ENCODE results near the gene RPRM. TPM values are rescaled to one million over a fixed set of nuclear protein-coding genes. Genes with fewer than 3 reads are reported as not detected.

RPRM gene
- total and polyA plus RNA-seq, 4 donors: not detected

GRCh38 chr2:153464395-153464794 is 14.2 kb downstream of the RPRM start:
- no peaks in the 10 kb centered on the region for H3K9me3 ChIP-seq (ENCODE audit: control insufficient read depth in 4 of 4, low read length in 3 of 4)
- no peak for DNase-seq (ENCODE audit: low spot score)

GRCh38 chr2:153462338-153462859 is 16.2 kb downstream of the RPRM start:
- H3K9me3 ChIP-seq (ENCODE audit: control insufficient read depth in 4 of 4, low read length in 3 of 4): no peaks in the 10 kb centered on the region
- TF ChIP-seq TAF1 (conservative IDR thresholded peaks at IDR 0.05) (no peak), ZBTB33 (IDR thresholded peaks at IDR 0.05) (no peak), FOXA2 (IDR thresholded peaks at IDR 0.05) (no peak), JUND (IDR thresholded peaks at IDR 0.05) (no peak), NR2F2 (IDR thresholded peaks at IDR 0.05) (no peak), HNF4A (conservative IDR thresholded peaks at IDR 0.05) (no peak), CTCF (IDR thresholded peaks at IDR 0.05; ENCODE audit: low read depth, low read length, missing input control) (no peak), HNF4G (IDR thresholded peaks at IDR 0.05) (no peak), SP1 (IDR thresholded peaks at IDR 0.05) (no peak), GABPA (IDR thresholded peaks at IDR 0.05 in 1 of 2, conservative IDR thresholded peaks at IDR 0.05 in 1 of 2) (no peak), RAD21 (IDR thresholded peaks at IDR 0.05) (no peak), REST (IDR thresholded peaks at IDR 0.05) (no peak)

More at GRCh38 chr2:153464395-153464794, 14.2 kb downstream of the RPRM start:
- Histone ChIP-seq H3K4me1 (ENCODE audit: control insufficient read depth in 4 of 4, insufficient read depth in 4 of 4, low read length in 3 of 4) (no peaks in the 10 kb centered on the region), H3K4me3 (ENCODE audit: low read depth in 1 of 3, low read length in 3 of 3) (no peak overlapping the region), H3K9ac (ENCODE audit: low read depth in 1 of 2, low read length in 2 of 2) (no peak overlapping the region), H3K27ac (ENCODE audit: low read depth in 1 of 2, low read length in 2 of 2) (no peak overlapping the region), H3K27me3 (ENCODE audit: control insufficient read depth in 4 of 4, insufficient read depth in 4 of 4, low read length in 3 of 4) (peaks cover 0 to 10% (median 3%) of the 10 kb centered on the region in 4 donors), H3K36me3 (ENCODE audit: control insufficient read depth in 4 of 4, insufficient read depth in 3 of 4, low read depth in 1 of 4, low read length in 3 of 4) (no peaks in the 10 kb centered on the region)
- TF ChIP-seq FOXA2 (IDR thresholded peaks at IDR 0.05) (no peak), SP1 (IDR thresholded peaks at IDR 0.05) (no peak), YY1 (IDR thresholded peaks at IDR 0.05) (no peak), REST (IDR thresholded peaks at IDR 0.05) (no peak), GABPA (IDR thresholded peaks at IDR 0.05 in 1 of 2, conservative IDR thresholded peaks at IDR 0.05 in 1 of 2) (no peak), ATF3 (IDR thresholded peaks at IDR 0.05) (no peak), MAX (IDR thresholded peaks at IDR 0.05) (no peak), NR2F2 (IDR thresholded peaks at IDR 0.05) (no peak), JUND (IDR thresholded peaks at IDR 0.05) (no peak)
- WGBS: 47% methylated on average over 3 of the region's 3 CpGs

More at GRCh38 chr2:153462338-153462859, 16.2 kb downstream of the RPRM start:
- WGBS: 76% methylated on average over 2 of the region's 2 CpGs
- Histone ChIP-seq H3K27ac (ENCODE audit: low read depth in 1 of 2, low read length in 2 of 2) (no peak overlapping the region), H3K36me3 (ENCODE audit: control insufficient read depth in 4 of 4, insufficient read depth in 3 of 4, low read depth in 1 of 4, low read length in 3 of 4) (no peaks in the 10 kb centered on the region), H3K9ac (ENCODE audit: low read depth in 1 of 2, low read length in 2 of 2) (no peak overlapping the region), H3K4me3 (ENCODE audit: low read depth in 1 of 3, low read length in 3 of 3) (no peak overlapping the region), H3K27me3 (ENCODE audit: control insufficient read depth in 4 of 4, insufficient read depth in 4 of 4, low read length in 3 of 4) (peaks cover 0 to 10% (median 4%) of the 10 kb centered on the region in 4 donors), H3K4me1 (ENCODE audit: control insufficient read depth in 4 of 4, insufficient read depth in 4 of 4, low read length in 3 of 4) (no peaks in the 10 kb centered on the region)
- no peak for DNase-seq (ENCODE audit: low spot score)

All from liver (tissue), 9 donors.